ENCODE results near the gene DENND1B. TPM values are rescaled to one million over a fixed set of nuclear protein-coding genes. Genes with fewer than 3 reads are reported as not detected.

DENND1B gene
- polyA plus RNA-seq, 1 donor from 2014 or later = 12.4 TPM

GRCh38 chr1:197695961-197696360 is 79.3 kb downstream of the DENND1B start:
- Histone ChIP-seq H3K36me3 (ENCODE audit: insufficient read depth, low read length) (no peaks in the 10 kb centered on the region), H3K4me2 (ENCODE audit: low read length) (no peak overlapping the region), H3K9me3 (ENCODE audit: low read length) (no peaks in the 10 kb centered on the region), H4K20me1 (ENCODE audit: insufficient read depth) (no peaks in the 10 kb centered on the region), H3K79me2 (replicated peaks; ENCODE audit: insufficient read depth, low read length) (no peaks in the 10 kb centered on the region), H3K9me2 (ENCODE audit: insufficient read depth, low read length) (no peaks in the 10 kb centered on the region), H3K9ac (ENCODE audit: low read length) (no peak overlapping the region), H3F3A (ENCODE audit: insufficient read depth, low read length, poor library complexity, severe bottlenecking) (no peaks in the 10 kb centered on the region), H2AFZ (ENCODE audit: low read depth, low read length) (no peak overlapping the region), H3K27me3 (ENCODE audit: insufficient read depth, low read depth, low read length) (no peaks in the 10 kb centered on the region), H3K4me3 (ENCODE audit: low read length) (no peak overlapping the region), H3K27ac (ENCODE audit: low read length) (no peak overlapping the region)
- TF ChIP-seq TAF1 (IDR thresholded peaks at IDR 0.05; ENCODE audit: low read depth) (no peak), EP300 (conservative IDR thresholded peaks at IDR 0.05; ENCODE audit: poor library complexity, severe bottlenecking) (no peak), POLR2AphosphoS5 (IDR thresholded peaks at IDR 0.05) (no peak), SMC3 (conservative IDR thresholded peaks at IDR 0.05; ENCODE audit: poor library complexity) (no peak), EZH2 (IDR thresholded peaks at IDR 0.05; ENCODE audit: borderline replicate concordance, insufficient read depth, low read length, poor library complexity, severe bottlenecking) (no peak), MXI1 (conservative IDR thresholded peaks at IDR 0.05; ENCODE audit: poor library complexity, severe bottlenecking) (no peak), RAD21 (conservative IDR thresholded peaks at IDR 0.05) (no peak)
- TF ChIP-seq, protein P1, sequence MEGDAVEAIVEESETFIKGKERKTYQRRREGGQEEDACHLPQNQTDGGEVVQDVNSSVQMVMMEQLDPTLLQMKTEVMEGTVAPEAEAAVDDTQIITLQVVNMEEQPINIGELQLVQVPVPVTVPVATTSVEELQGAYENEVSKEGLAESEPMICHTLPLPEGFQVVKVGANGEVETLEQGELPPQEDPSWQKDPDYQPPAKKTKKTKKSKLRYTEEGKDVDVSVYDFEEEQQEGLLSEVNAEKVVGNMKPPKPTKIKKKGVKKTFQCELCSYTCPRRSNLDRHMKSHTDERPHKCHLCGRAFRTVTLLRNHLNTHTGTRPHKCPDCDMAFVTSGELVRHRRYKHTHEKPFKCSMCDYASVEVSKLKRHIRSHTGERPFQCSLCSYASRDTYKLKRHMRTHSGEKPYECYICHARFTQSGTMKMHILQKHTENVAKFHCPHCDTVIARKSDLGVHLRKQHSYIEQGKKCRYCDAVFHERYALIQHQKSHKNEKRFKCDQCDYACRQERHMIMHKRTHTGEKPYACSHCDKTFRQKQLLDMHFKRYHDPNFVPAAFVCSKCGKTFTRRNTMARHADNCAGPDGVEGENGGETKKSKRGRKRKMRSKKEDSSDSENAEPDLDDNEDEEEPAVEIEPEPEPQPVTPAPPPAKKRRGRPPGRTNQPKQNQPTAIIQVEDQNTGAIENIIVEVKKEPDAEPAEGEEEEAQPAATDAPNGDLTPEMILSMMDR (IDR thresholded peaks at IDR 0.05; ENCODE audit: poor library complexity, severe bottlenecking) = no peak
- TF ChIP-seq, protein P2, sequence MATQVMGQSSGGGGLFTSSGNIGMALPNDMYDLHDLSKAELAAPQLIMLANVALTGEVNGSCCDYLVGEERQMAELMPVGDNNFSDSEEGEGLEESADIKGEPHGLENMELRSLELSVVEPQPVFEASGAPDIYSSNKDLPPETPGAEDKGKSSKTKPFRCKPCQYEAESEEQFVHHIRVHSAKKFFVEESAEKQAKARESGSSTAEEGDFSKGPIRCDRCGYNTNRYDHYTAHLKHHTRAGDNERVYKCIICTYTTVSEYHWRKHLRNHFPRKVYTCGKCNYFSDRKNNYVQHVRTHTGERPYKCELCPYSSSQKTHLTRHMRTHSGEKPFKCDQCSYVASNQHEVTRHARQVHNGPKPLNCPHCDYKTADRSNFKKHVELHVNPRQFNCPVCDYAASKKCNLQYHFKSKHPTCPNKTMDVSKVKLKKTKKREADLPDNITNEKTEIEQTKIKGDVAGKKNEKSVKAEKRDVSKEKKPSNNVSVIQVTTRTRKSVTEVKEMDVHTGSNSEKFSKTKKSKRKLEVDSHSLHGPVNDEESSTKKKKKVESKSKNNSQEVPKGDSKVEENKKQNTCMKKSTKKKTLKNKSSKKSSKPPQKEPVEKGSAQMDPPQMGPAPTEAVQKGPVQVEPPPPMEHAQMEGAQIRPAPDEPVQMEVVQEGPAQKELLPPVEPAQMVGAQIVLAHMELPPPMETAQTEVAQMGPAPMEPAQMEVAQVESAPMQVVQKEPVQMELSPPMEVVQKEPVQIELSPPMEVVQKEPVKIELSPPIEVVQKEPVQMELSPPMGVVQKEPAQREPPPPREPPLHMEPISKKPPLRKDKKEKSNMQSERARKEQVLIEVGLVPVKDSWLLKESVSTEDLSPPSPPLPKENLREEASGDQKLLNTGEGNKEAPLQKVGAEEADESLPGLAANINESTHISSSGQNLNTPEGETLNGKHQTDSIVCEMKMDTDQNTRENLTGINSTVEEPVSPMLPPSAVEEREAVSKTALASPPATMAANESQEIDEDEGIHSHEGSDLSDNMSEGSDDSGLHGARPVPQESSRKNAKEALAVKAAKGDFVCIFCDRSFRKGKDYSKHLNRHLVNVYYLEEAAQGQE (IDR thresholded peaks at IDR 0.05; ENCODE audit: borderline replicate concordance) = no peak

DNA sequence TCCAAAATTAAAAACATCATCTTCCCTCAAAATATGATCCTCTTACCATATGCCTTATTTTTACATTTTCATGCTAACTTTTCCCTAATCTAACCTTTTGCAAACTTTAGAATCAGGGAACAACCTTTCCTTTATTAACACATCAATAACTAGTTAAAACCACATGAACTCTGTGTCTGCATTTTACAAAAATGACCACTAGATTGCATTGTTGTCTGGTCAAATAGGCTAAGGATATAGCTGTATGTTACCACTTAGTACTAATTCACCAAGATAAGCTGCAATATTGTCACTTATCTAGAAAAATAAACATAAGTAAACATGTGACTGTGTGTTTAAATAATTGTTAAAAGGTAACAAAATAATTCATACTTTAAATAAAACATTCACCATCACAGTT is 82.3 kb downstream of the DENND1B start:
- TF ChIP-seq, protein P1 (IDR thresholded peaks at IDR 0.05; ENCODE audit: poor library complexity, severe bottlenecking) = no peak
- no peak for TF ChIP-seq EZH2 (IDR thresholded peaks at IDR 0.05; ENCODE audit: borderline replicate concordance, insufficient read depth, low read length, poor library complexity, severe bottlenecking)
- H3K9ac ChIP-seq (ENCODE audit: low read length) = no peak overlapping the region

More for the DNA sequence above, 82.3 kb downstream of the DENND1B start:
- Histone ChIP-seq H4K20me1 (ENCODE audit: insufficient read depth) (no peaks in the 10 kb centered on the region), H2AFZ (ENCODE audit: low read depth, low read length) (no peak overlapping the region), H3K9me2 (ENCODE audit: insufficient read depth, low read length) (no peaks in the 10 kb centered on the region), H3K4me3 (ENCODE audit: low read length) (no peak overlapping the region), H3F3A (ENCODE audit: insufficient read depth, low read length, poor library complexity, severe bottlenecking) (no peaks in the 10 kb centered on the region), H3K4me2 (ENCODE audit: low read length) (no peak overlapping the region), H3K27ac (ENCODE audit: low read length) (no peak overlapping the region), H3K79me2 (replicated peaks; ENCODE audit: insufficient read depth, low read length) (no peaks in the 10 kb centered on the region), H3K36me3 (ENCODE audit: insufficient read depth, low read length) (no peaks in the 10 kb centered on the region), H3K27me3 (ENCODE audit: insufficient read depth, low read depth, low read length) (no peaks in the 10 kb centered on the region), H3K9me3 (ENCODE audit: low read length) (peaks cover 3% of the 10 kb centered on the region)

Data from neural cell (in vitro differentiated cells).